Endodermal cell (in vitro differentiated cells): ENCODE results near the gene VCAM1. TPM values are rescaled to one million over a fixed set of nuclear protein-coding genes. Genes with fewer than 3 reads are reported as not detected.
"Not testable (repeated sequence)": the region's sequence is repeated elsewhere in the genome, so short reads cannot be mapped to it uniquely, and the experiment has no call there.

Source experiments
- DNase-seq: peaks from one replicate; pipeline ENCODE4 v3.0.0-alpha.2; 2017
- H3K27ac ChIP-seq: 2 replicates; pipeline ENCODE4 v1.5.1; 2013; ENCODE audit warnings: mild to moderate bottlenecking, low read depth, low read length, moderate library complexity
- H3K27me3 ChIP-seq: 2 replicates; pipeline ENCODE4 v1.6.1; 2013; ENCODE audit warnings: mild to moderate bottlenecking, low read length, moderate library complexity; ENCODE audit not compliant: insufficient read depth, control insufficient read depth, poor library complexity, severe bottlenecking
- H3K36me3 ChIP-seq: 2 replicates; pipeline ENCODE4 v1.7.0; 2013; ENCODE audit warnings: mild to moderate bottlenecking, low read length, moderate library complexity; ENCODE audit not compliant: control insufficient read depth, insufficient read depth
- H3K4me1 ChIP-seq: one replicate; pipeline ENCODE4 v1.7.0; 2013; ENCODE audit warnings: low read length; ENCODE audit not compliant: control insufficient read depth, insufficient read depth
- H3K4me3 ChIP-seq: 2 replicates; pipeline ENCODE4 v1.5.1; 2013; ENCODE audit warnings: mild to moderate bottlenecking, low read length, moderate library complexity
- H3K9ac ChIP-seq: 2 replicates; pipeline ENCODE4 v1.6.1; 2013; ENCODE audit warnings: mild to moderate bottlenecking, low read length, moderate library complexity; ENCODE audit not compliant: poor library complexity, severe bottlenecking; ENCODE audit errors: extremely low read depth
- H3K9me3 ChIP-seq: 2 replicates; pipeline ENCODE4 v1.6.1; 2013; ENCODE audit warnings: mild to moderate bottlenecking, low read length, moderate library complexity; ENCODE audit not compliant: control insufficient read depth
- H3K27ac Mint-ChIP-seq: 2 replicates; pipeline ENCODE4 v1.8.0; 2020; ENCODE audit warnings: mixed read lengths
- H3K27me3 Mint-ChIP-seq: 2 replicates; pipeline ENCODE4 v1.8.0; 2021; ENCODE audit warnings: mild to moderate bottlenecking, mixed read lengths; ENCODE audit not compliant: insufficient read depth
- H3K36me3 Mint-ChIP-seq: 2 replicates; pipeline ENCODE4 v1.8.0; 2020; ENCODE audit warnings: low read depth, mixed read lengths
- H3K4me1 Mint-ChIP-seq: 2 replicates; pipeline ENCODE4 v1.8.0; 2020; ENCODE audit warnings: mixed read lengths
- H3K4me3 Mint-ChIP-seq: 2 replicates; pipeline ENCODE4 v1.8.0; 2020; ENCODE audit warnings: mild to moderate bottlenecking, moderate library complexity, mixed read lengths
- H3K9me3 Mint-ChIP-seq: 2 replicates; pipeline ENCODE4 v1.8.0; 2020; ENCODE audit warnings: mild to moderate bottlenecking, mixed read lengths
- WGBS, 2 experiments: methylation state at CpG; one replicate each; pipeline versions ENCODE4 v1.1.5 to v1.1.7; 2013; ENCODE audit warnings: missing lambda C conversion rate in 2 of 2, mixed read lengths in 1 of 2; ENCODE audit not compliant: insufficient coverage in 1 of 2, insufficient read length in 1 of 2; 5-methylcytosine and 5-hydroxymethylcytosine counted together
- total RNA-seq, 2 donors: library from RNA; stranded (reverse); fragmentation: NEBNext Ultra II Directional in 1 of 2; extraction: Animal tissue kit (Norgen Biotek cat#: 25700) in 1 of 2; gene quantifications; 2 replicates in 1 of 2; 3 replicates in 1 of 2; pipeline ENCODE4 v1.2.1, GENCODE V29; 2021
- TF ChIP-seq, protein P1 (sequence below): fragments of 200-600 bp; sonication (generic); conservative IDR thresholded peaks from 2 replicates; pipeline ENCODE4 v1.5.0; 2021; ENCODE audit warnings: antibody characterized with exemption, mild to moderate bottlenecking

Gene VCAM1
- total RNA-seq, 2 donors from 2014 or later: 1.4 to 1.7 TPM

DNA sequence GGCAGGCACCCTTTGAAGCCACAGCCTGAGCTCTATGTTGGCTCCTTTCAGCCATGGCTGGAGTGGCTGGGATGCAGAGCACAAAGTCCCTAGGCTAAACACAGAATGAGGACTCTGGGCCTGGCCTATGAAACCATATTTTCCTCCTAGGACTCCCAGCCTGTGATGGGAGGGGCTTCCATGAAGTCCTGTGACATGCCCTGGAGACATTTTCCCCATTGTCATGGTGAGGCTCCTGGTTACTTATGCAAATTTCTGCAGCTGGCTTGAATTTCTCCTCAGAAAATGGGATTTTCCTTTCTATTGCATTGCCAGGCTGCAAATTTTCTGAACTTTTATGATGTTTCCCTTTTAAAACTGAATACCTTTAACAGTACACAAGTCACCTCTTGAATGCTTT, 61.3 kb downstream of the VCAM1 start:
- Histone ChIP-seq H3K9ac (no peak overlapping the region), H3K9me3 (peaks cover 27% of the 10 kb centered on the region), H3K27me3 (no peaks in the 10 kb centered on the region), H3K4me1 (no peaks in the 10 kb centered on the region), H3K27ac (no peak overlapping the region), H3K4me3 (no peak overlapping the region), H3K36me3 (no peaks in the 10 kb centered on the region)
- Mint-ChIP-seq H3K36me3 (peaks cover 2% of the 10 kb centered on the region), H3K27ac (no peak overlapping the region), H3K4me3 (no peak overlapping the region), H3K9me3 (peaks cover 16% of the 10 kb centered on the region), H3K27me3 (no peaks in the 10 kb centered on the region), H3K4me1 (peaks cover 1% of the 10 kb centered on the region)
- no peak for DNase-seq
- TF ChIP-seq, protein P1, sequence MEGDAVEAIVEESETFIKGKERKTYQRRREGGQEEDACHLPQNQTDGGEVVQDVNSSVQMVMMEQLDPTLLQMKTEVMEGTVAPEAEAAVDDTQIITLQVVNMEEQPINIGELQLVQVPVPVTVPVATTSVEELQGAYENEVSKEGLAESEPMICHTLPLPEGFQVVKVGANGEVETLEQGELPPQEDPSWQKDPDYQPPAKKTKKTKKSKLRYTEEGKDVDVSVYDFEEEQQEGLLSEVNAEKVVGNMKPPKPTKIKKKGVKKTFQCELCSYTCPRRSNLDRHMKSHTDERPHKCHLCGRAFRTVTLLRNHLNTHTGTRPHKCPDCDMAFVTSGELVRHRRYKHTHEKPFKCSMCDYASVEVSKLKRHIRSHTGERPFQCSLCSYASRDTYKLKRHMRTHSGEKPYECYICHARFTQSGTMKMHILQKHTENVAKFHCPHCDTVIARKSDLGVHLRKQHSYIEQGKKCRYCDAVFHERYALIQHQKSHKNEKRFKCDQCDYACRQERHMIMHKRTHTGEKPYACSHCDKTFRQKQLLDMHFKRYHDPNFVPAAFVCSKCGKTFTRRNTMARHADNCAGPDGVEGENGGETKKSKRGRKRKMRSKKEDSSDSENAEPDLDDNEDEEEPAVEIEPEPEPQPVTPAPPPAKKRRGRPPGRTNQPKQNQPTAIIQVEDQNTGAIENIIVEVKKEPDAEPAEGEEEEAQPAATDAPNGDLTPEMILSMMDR: no peak

DNA sequence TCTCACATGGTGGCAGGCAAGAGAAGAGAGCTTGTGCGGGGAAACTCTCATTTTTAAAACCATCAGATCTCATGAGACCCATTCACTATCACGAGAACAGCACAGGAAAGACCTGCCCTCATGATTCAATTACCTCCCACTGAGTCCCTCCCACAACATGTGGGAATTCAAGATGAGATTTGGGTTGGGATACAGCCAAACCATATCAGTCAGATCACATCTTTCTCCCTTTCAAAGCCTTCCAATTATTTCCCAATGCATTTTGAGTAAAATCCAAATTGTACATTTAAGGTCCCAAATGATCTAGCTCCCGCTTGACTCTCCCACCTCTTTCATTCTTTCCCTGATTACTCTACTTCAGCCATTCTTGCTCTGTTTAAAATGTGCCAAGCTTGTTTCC, 62.2 kb downstream of the VCAM1 start:
- not testable (repeated sequence) for H3K4me1 Mint-ChIP-seq, H3K27me3 Mint-ChIP-seq, H3K36me3 Mint-ChIP-seq, H3K4me3 Mint-ChIP-seq, DNase-seq, H3K9ac ChIP-seq, H3K4me1 ChIP-seq, H3K27ac ChIP-seq, H3K36me3 ChIP-seq, H3K27ac Mint-ChIP-seq, H3K4me3 ChIP-seq, H3K27me3 ChIP-seq
- H3K9me3 Mint-ChIP-seq: peaks cover 16% of the 10 kb centered on the region
- 83 to 100% methylated on average over 2 to 3 of the region's 3 CpGs for WGBS, 2 experiments
- peaks cover 27% of the 10 kb centered on the region for H3K9me3 ChIP-seq

GRCh38 chr1:100782473-100783039, 63.0 kb downstream of the VCAM1 start:
- DNase-seq: no peak
- no peak overlapping the region for H3K4me3 Mint-ChIP-seq
- peaks cover 16% of the 10 kb centered on the region for H3K9me3 Mint-ChIP-seq
- Histone ChIP-seq H3K4me3 (no peak overlapping the region), H3K9me3 (peaks cover 27% of the 10 kb centered on the region), H3K27me3 (no peaks in the 10 kb centered on the region), H3K9ac (no peak overlapping the region), H3K36me3 (no peaks in the 10 kb centered on the region), H3K27ac (no peak overlapping the region), H3K4me1 (no peaks in the 10 kb centered on the region)
- H3K27me3 Mint-ChIP-seq: no peaks in the 10 kb centered on the region
- H3K4me1 Mint-ChIP-seq: peaks cover 1% of the 10 kb centered on the region
- peaks cover 2% of the 10 kb centered on the region for H3K36me3 Mint-ChIP-seq
- TF ChIP-seq, protein P1: no peak
- WGBS, 2 experiments: 60 to 84% methylated on average over 1 of the region's 1 CpG
- no peak overlapping the region for H3K27ac Mint-ChIP-seq

DNA sequence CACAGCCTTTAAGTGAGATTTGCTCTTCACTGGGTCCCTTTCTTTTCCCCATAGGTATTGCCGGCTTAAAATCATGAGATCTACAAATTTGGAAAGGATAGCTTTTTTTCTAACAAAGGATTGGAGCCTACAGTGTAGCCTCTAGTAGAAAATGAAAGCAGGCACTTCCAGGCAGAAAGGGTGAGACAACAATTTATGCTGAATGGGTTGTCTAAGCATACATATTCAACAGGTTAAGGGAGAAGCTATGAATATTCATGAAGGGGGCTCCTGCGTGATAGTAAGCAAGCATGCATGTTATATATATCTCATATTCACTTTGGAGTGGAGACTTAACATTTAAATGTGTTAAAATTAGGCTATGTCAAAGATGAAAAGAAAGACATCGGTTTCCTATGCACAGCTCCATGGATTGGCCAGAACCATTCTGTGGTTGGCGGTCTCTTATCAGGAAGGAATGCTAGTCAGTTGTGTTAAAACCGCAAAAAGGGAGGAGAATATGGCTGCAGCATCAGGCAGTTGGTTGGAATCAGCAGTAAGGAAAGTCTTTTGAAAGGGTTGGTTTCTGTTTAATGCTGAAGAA, 66.0 kb downstream of the VCAM1 start:
- Histone ChIP-seq H3K9ac (no peak overlapping the region), H3K4me3 (no peak overlapping the region), H3K27me3 (no peaks in the 10 kb centered on the region), H3K27ac (peak overlapping the region; percentile 62), H3K9me3 (peaks cover 20% of the 10 kb centered on the region), H3K4me1 (no peaks in the 10 kb centered on the region), H3K36me3 (no peaks in the 10 kb centered on the region)
- no peaks in the 10 kb centered on the region for H3K36me3 Mint-ChIP-seq
- H3K4me3 Mint-ChIP-seq: no peak overlapping the region
- H3K27me3 Mint-ChIP-seq: no peaks in the 10 kb centered on the region
- peaks cover 13% of the 10 kb centered on the region for H3K9me3 Mint-ChIP-seq
- H3K27ac Mint-ChIP-seq: no peak overlapping the region
- TF ChIP-seq, protein P1: no peak
- WGBS, 2 experiments: 75 to 82% methylated on average over 4 to 5 of the region's 5 CpGs
- H3K4me1 Mint-ChIP-seq: peaks cover 1% of the 10 kb centered on the region
- no peak for DNase-seq
